IMR-90 (cell line): ENCODE results near the gene SYPL2. TPM values are rescaled to one million over a fixed set of nuclear protein-coding genes. Genes with fewer than 3 reads are reported as not detected.

Source experiments
- ATAC-seq: fragments of 200-7000 bp; cut with Tn5 transposase; 2 replicates; pipeline ENCODE4 v1.9.1; 2020; ENCODE audit warnings: low read depth, mild to moderate bottlenecking, moderate library complexity
- BruUV-seq: library from RNA; stranded (reverse); fragments of 400-500 nt; replicated peaks from 2 replicates; lab custom pipeline; 2021; lab: Mats Ljungman, UMichigan
- CTCF ChIA-PET: fragments of 300-600 bp; formaldehyde crosslinking; extraction: SDS; loops from one replicate; lab custom pipeline; 2021; ENCODE audit warnings: antibody characterized with exemption; lab: Yijun Ruan, JAX
- POLR2A ChIA-PET: fragments of 300-600 bp; sonication (Branson Sonifier 250); formaldehyde crosslinking; loops from one replicate; lab custom pipeline; 2022; ENCODE audit warnings: antibody characterized with exemption; ENCODE audit not compliant: unreplicated experiment; lab: Charles Lee
- DNase-seq: peaks from one replicate; pipeline ENCODE4 v3.0.0; 2013
- H2AFZ ChIP-seq: replicated peaks from 2 replicates; pipeline ENCODE3; 2013; ENCODE audit warnings: low read length, mild to moderate bottlenecking; ENCODE audit not compliant: poor library complexity
- H2AK5ac ChIP-seq: 2 replicates; pipeline ENCODE4 v1.6.1; 2013; ENCODE audit warnings: low read depth, low read length, inconsistent platforms
- H2AK9ac ChIP-seq: replicated peaks from 2 replicates; pipeline ENCODE3; 2013; ENCODE audit warnings: mild to moderate bottlenecking, low read depth, low read length, moderate library complexity; ENCODE audit not compliant: poor library complexity
- H2BK120ac ChIP-seq: 2 replicates; pipeline ENCODE4 v1.6.1; 2013; ENCODE audit warnings: low read depth, low read length, inconsistent platforms
- H2BK15ac ChIP-seq: 3 replicates; pipeline ENCODE4 v1.6.1; 2013; ENCODE audit warnings: low read depth, low read length, inconsistent platforms
- H2BK20ac ChIP-seq: 2 replicates; pipeline ENCODE4 v1.6.1; 2013; ENCODE audit warnings: low read depth, mild to moderate bottlenecking, inconsistent platforms, low read length, moderate library complexity
- H2BK5ac ChIP-seq: 2 replicates; pipeline ENCODE4 v1.6.1; 2013; ENCODE audit warnings: mild to moderate bottlenecking, low read depth, low read length, inconsistent platforms; ENCODE audit not compliant: poor library complexity, severe bottlenecking
- H3K14ac ChIP-seq: replicated peaks from 2 replicates; pipeline ENCODE4 v1.6.1; 2013; ENCODE audit warnings: low read depth, low read length, inconsistent platforms
- H3K18ac ChIP-seq: 2 replicates; pipeline ENCODE4 v1.6.1; 2013; ENCODE audit warnings: low read depth, low read length, control low read depth
- H3K23ac ChIP-seq: 2 replicates; pipeline ENCODE4 v1.6.1; 2013; ENCODE audit warnings: low read depth, low read length, inconsistent platforms
- H3K27ac ChIP-seq: 2 replicates; pipeline ENCODE4 v1.5.1; 2013; ENCODE audit warnings: mild to moderate bottlenecking, control low read depth, low read length; ENCODE audit not compliant: insufficient read depth
- H3K27me3 ChIP-seq: 2 replicates; pipeline ENCODE4 v1.6.1; 2013; ENCODE audit warnings: low read length; ENCODE audit not compliant: control insufficient read depth, insufficient read depth
- H3K36me3 ChIP-seq: 2 replicates; pipeline ENCODE4 v1.6.1; 2013; ENCODE audit warnings: low read length, mixed read lengths; ENCODE audit not compliant: control insufficient read depth, insufficient read depth
- H3K4ac ChIP-seq: 2 replicates; pipeline ENCODE4 v1.6.1; 2013; ENCODE audit warnings: low read depth, low read length, inconsistent platforms
- H3K4me1 ChIP-seq: 2 replicates; pipeline ENCODE4 v1.6.1; 2013; ENCODE audit warnings: low read length, mixed read lengths; ENCODE audit not compliant: control insufficient read depth, insufficient read depth
- H3K4me2 ChIP-seq: 2 replicates; pipeline ENCODE4 v1.6.1; 2013; ENCODE audit warnings: low read depth, mild to moderate bottlenecking, control low read depth, low read length, moderate library complexity
- H3K4me3 ChIP-seq: 2 replicates; pipeline ENCODE4 v1.5.1; 2013; ENCODE audit warnings: low read depth, mild to moderate bottlenecking, control low read depth, low read length, moderate library complexity; ENCODE audit not compliant: insufficient read depth
- H3K56ac ChIP-seq: 2 replicates; pipeline ENCODE4 v1.6.1; 2013; ENCODE audit warnings: low read length, inconsistent platforms; ENCODE audit not compliant: insufficient read depth; ENCODE audit errors: extremely low read depth
- H3K79me1 ChIP-seq, 2 experiments: 2 replicates each; pipeline ENCODE4 v1.6.1; 2013; ENCODE audit warnings: low read length in 2 of 2, inconsistent platforms in 1 of 2, low read depth in 1 of 2
- H3K9ac ChIP-seq: 2 replicates; pipeline ENCODE4 v1.6.1; 2013; ENCODE audit warnings: low read depth, low read length, control low read depth
- H3K9me1 ChIP-seq: 2 replicates; pipeline ENCODE4 v1.6.1; 2013; ENCODE audit warnings: low read length, inconsistent platforms; ENCODE audit not compliant: insufficient read depth
- H3K9me3 ChIP-seq: 2 replicates; pipeline ENCODE4 v1.6.1; 2013; ENCODE audit warnings: low read length; ENCODE audit not compliant: control insufficient read depth, insufficient read depth
- H4K20me1 ChIP-seq: 2 replicates; pipeline ENCODE4 v1.6.1; 2013; ENCODE audit warnings: low read length, inconsistent platforms; ENCODE audit not compliant: insufficient read depth
- H4K5ac ChIP-seq: 2 replicates; pipeline ENCODE4 v1.6.1; 2013; ENCODE audit warnings: mild to moderate bottlenecking, low read depth, low read length, control low read depth
- H4K8ac ChIP-seq, 2 experiments: 2 replicates each; pipeline ENCODE4 v1.6.1; 2013; ENCODE audit warnings: low read depth in 2 of 2, low read length in 2 of 2, control low read depth in 1 of 2, inconsistent platforms in 1 of 2
- H4K91ac ChIP-seq: 2 replicates; pipeline ENCODE4 v1.6.1; 2013; ENCODE audit warnings: low read depth, low read length, inconsistent platforms; ENCODE audit not compliant: insufficient read depth
- CEBPB ChIP-seq: IDR thresholded peaks from 2 replicates; pipeline ENCODE4 v1.6.1; 2012; ENCODE audit warnings: low read depth, low read length, improper control_type of control experiment
- CHD1 ChIP-seq: IDR thresholded peaks from 2 replicates; pipeline ENCODE4 v1.6.1; 2012; ENCODE audit warnings: low read depth, low read length, improper control_type of control experiment
- FOS ChIP-seq: fragments of 150-350 bp; IDR thresholded peaks from 2 replicates; pipeline ENCODE4 v1.6.1; 2016; ENCODE audit warnings: low read depth, low read length
- MAFK ChIP-seq: IDR thresholded peaks from 2 replicates; pipeline ENCODE4 v1.6.1; 2012; ENCODE audit warnings: low read depth, low read length, improper control_type of control experiment
- MAZ ChIP-seq: IDR thresholded peaks from 2 replicates; pipeline ENCODE4 v1.6.1; 2012; ENCODE audit warnings: low read depth, mild to moderate bottlenecking, low read length, improper control_type of control experiment, moderate library complexity, borderline replicate concordance
- MXI1 ChIP-seq: IDR thresholded peaks from 2 replicates; pipeline ENCODE4 v1.6.1; 2012; ENCODE audit warnings: low read depth, mild to moderate bottlenecking, low read length, moderate library complexity, borderline replicate concordance
- POLR2A ChIP-seq: IDR thresholded peaks from 2 replicates; pipeline ENCODE4 v1.6.1; 2012; ENCODE audit warnings: mild to moderate bottlenecking, low read depth, low read length
- RAD21 ChIP-seq: IDR thresholded peaks from 2 replicates; pipeline ENCODE4 v1.6.1; 2012; ENCODE audit warnings: low read length, improper control_type of control experiment
- RFX5 ChIP-seq: IDR thresholded peaks from 2 replicates; pipeline ENCODE4 v1.8.0; 2012; ENCODE audit warnings: low read depth, mild to moderate bottlenecking, low read length, moderate library complexity
- SMC3 ChIP-seq: fragments of 150-350 bp; IDR thresholded peaks from 2 replicates; pipeline ENCODE4 v1.6.1; 2016; ENCODE audit warnings: low read depth, mild to moderate bottlenecking, antibody characterized with exemption, low read length, moderate library complexity
- WGBS, 2 experiments: methylation state at CpG; one replicate each; pipeline versions ENCODE4 v1.1.5 to v1.1.7; 2013; ENCODE audit warnings: missing lambda C conversion rate in 2 of 2; ENCODE audit not compliant: insufficient read length in 1 of 2; ENCODE audit errors: extremely low coverage in 2 of 2; 5-methylcytosine and 5-hydroxymethylcytosine counted together
- dilution Hi-C: fragments of 300-500 bp; cut with HindIII; formaldehyde crosslinking; loops from one replicate; pipeline ENCODE4 v1.14.3; 2018; ENCODE audit warnings: low sequenced_read_pairs; ENCODE audit not compliant: unreplicated experiment
- in situ Hi-C: fragments of 300-500 bp; cut with MboI; formaldehyde crosslinking; loops from 3 replicates; pipeline ENCODE4 v1.14.3; 2019; ENCODE audit warnings: low sequenced_read_pairs, inconsistent platforms, mixed read lengths
- intact Hi-C: fragments of 100-400 bp; cut with micrococcal nuclease; formaldehyde crosslinking; loops from 2 replicates; pipeline ENCODE4 v1.10.0; 2022
- polyA plus RNA-seq, 3 experiments: library from polyadenylated mRNA; depleted of rRNA; stranded (reverse); fragments of >200 nt; gene quantifications; 2 replicates each; pipeline ENCODE4 v1.2.3, GENCODE V29; 2012; ENCODE audit warnings: low replicate concordance in 1 of 3
- total RNA-seq: library from RNA; depleted of rRNA; stranded (reverse); fragments of >200 nt; gene quantifications from 2 replicates; pipeline ENCODE4 v1.2.3, GENCODE V29; 2012
- TF ChIP-seq, protein P1 (sequence below): fragments of 150-350 bp; IDR thresholded peaks from 2 replicates; pipeline ENCODE4 v1.6.1; 2016; ENCODE audit warnings: low read depth, mild to moderate bottlenecking, low read length, moderate library complexity, borderline replicate concordance
- TF ChIP-seq, protein P2 (sequence below): fragments of 150-350 bp; IDR thresholded peaks from 2 replicates; pipeline ENCODE4 v1.6.1; 2017; ENCODE audit warnings: mild to moderate bottlenecking, antibody characterized with exemption, low read length, low read depth

SYPL2 gene
- total and polyA plus RNA-seq, 2 of the 4 experiments (the other 2 are of a cell fraction): under 0.01 to 0.65 TPM

DNA sequence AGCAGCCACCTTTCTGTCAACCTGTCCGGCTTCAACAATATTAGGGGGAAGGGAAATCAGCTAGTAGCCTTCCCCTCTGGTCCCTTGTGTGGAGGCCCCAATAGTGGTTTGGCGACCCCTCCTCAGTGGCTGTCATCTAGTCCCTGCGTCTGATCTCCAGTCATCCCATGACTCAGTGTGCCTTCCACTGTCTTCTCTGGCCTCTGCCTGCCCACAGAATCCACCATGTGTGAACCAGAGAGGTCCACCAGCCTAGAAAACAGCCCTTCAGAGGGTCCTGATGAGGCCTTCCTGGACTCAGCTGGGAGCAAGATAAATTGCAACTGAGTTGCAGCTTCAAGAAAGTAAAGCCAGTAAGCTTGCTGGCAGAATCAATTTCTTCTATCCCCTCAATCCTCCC, 13.6 kb downstream of the SYPL2 start:
- Histone ChIP-seq H3K4me1 (peaks cover 8% of the 10 kb centered on the region), H3K56ac (no peak overlapping the region), H4K8ac (no peak overlapping the region), H3K9ac (no peak overlapping the region), H4K20me1 (no peaks in the 10 kb centered on the region), H4K5ac (no peak overlapping the region), H2AK9ac (no peak overlapping the region), H3K27ac (no peak overlapping the region), H3K9me1 (peaks cover 8% of the 10 kb centered on the region), H3K23ac (no peak overlapping the region), H3K9me3 (no peaks in the 10 kb centered on the region), H3K36me3 (no peaks in the 10 kb centered on the region), H3K4me2 (no peak overlapping the region), H4K91ac (no peak overlapping the region), H3K18ac (no peak overlapping the region), H2BK5ac (no peak overlapping the region), H3K27me3 (peaks cover 34% of the 10 kb centered on the region), H2AFZ (no peak overlapping the region), H3K4me3 (no peak overlapping the region), H2BK15ac (no peak overlapping the region), H2BK120ac (no peak overlapping the region), H3K4ac (no peak overlapping the region), H3K14ac (no peak overlapping the region), H3K79me1 (peaks cover 8 to 10% of the 10 kb centered on the region in 2 experiments; a peak in 3 of 4 replicates), H2AK5ac (no peak overlapping the region), H2BK20ac (no peak overlapping the region)
- intact Hi-C loops (loop anchor here (5.0 kb wide), 1 partner anchor 33 kb away; no protein-coding TSS in a partner anchor), in situ Hi-C loops (no loop called here), dilution Hi-C loops (no loop called here)
- no TSS peak for BruUV-seq
- TF ChIP-seq MAZ (no peak), RFX5 (no peak), MAFK (no peak), CHD1 (no peak), POLR2A (no peak), FOS (no peak), MXI1 (no peak), SMC3 (no peak), RAD21 (no peak), CEBPB (no peak)
- TF ChIP-seq, protein P1, sequence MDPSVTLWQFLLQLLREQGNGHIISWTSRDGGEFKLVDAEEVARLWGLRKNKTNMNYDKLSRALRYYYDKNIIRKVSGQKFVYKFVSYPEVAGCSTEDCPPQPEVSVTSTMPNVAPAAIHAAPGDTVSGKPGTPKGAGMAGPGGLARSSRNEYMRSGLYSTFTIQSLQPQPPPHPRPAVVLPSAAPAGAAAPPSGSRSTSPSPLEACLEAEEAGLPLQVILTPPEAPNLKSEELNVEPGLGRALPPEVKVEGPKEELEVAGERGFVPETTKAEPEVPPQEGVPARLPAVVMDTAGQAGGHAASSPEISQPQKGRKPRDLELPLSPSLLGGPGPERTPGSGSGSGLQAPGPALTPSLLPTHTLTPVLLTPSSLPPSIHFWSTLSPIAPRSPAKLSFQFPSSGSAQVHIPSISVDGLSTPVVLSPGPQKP: no peak
- TF ChIP-seq, protein P2, sequence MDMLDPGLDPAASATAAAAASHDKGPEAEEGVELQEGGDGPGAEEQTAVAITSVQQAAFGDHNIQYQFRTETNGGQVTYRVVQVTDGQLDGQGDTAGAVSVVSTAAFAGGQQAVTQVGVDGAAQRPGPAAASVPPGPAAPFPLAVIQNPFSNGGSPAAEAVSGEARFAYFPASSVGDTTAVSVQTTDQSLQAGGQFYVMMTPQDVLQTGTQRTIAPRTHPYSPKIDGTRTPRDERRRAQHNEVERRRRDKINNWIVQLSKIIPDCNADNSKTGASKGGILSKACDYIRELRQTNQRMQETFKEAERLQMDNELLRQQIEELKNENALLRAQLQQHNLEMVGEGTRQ: no peak
- ChIA-PET CTCF (no interaction called here), POLR2A (no interaction called here)
- DNase-seq (no peak), ATAC-seq (no peak)
- no CpG with 5 or more reads among the region's 3 CpGs for WGBS, 2 experiments
